Fibroblast of peridontal ligament (primary cell): ENCODE data around the gene OTUD4.
"Not testable (repeated sequence)": the region's sequence is repeated elsewhere in the genome, so short reads cannot be mapped to it uniquely, and the experiment has no call there.

ENCODE experiments used
- DNase-seq: peaks from one replicate; pipeline ENCODE4 v3.0.0-alpha.2; 2010; ENCODE audit errors: extremely low read depth

OTUD4 gene

DNA sequence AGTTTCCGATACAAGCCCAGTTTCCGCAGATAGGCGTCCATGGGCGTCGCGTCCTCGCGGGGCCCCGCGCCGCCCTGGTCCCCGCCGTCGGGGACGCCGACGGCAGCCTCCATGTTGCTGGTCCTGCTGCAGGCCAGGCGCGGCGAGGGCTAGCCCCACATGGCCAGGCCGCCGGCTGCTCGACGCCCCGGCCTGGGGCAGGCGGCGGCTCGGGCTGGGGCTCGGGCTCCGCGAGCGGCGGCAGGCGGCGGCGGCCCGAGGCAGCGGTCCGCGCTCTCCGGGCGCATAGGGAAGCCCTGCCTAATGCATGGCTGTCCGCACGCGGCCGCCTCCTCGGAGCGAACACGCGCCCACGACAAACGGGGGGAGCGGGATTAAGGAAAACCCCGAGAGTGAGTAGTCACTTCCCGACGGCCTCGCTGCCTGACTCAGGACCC lies 510 bp downstream of the OTUD4 start:
- DNase-seq = peak; percentile 8

DNA sequence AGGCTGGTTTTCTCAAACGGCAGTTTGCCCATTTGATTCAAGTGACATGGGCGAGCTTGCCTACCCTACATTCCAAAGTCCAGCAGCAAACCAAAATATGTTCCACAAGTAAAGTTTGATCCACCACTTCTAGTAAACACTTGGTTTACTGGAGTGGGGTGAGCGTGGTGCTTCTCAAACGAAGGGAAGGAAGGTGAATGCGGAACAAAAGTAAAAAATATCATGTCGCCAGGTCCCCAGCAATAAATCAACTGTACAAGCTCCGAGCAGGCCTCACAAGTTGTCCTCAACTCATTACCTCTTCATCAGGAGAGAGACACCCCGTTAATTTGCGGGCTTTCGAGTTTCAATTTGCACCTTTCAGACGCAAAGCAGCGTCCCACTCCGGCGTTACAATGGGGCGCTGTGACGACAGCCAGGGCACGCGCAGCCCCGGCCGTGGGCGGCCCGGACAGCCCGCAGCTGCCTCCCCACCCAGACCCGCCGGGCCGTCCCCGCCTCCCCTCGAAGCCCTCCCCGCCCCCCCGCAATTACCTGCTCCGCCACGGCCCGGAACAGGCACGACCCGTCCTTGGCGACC lies 1.0 kb downstream of the OTUD4 start:
- peak; percentile 51 for DNase-seq

DNA sequence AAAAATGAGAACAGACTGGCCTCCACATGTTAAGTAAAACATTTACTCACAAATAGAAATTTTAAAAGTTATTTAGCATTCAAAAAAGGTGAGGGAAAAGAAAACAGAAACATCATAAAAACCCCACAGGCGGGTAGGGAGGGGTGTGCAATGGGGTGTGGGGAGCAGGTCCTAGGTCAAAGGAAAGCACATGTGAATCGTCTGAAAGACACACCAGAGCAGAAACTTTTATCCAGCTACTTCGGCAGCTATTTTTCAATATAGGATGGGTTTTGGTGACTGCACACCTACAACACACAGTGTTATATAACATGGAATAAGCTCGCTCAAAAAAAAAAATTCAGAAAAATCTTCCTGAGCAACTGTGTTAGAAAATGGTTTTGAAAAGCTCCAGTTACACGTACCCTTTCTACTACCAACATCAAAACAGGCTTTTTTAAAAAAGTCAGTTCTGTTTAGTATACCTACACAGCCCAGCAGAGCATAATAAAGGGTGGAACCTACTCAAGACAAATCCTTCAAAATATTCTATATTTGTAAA lies 1.6 kb downstream of the OTUD4 start:
- DNase-seq = no peak

DNA sequence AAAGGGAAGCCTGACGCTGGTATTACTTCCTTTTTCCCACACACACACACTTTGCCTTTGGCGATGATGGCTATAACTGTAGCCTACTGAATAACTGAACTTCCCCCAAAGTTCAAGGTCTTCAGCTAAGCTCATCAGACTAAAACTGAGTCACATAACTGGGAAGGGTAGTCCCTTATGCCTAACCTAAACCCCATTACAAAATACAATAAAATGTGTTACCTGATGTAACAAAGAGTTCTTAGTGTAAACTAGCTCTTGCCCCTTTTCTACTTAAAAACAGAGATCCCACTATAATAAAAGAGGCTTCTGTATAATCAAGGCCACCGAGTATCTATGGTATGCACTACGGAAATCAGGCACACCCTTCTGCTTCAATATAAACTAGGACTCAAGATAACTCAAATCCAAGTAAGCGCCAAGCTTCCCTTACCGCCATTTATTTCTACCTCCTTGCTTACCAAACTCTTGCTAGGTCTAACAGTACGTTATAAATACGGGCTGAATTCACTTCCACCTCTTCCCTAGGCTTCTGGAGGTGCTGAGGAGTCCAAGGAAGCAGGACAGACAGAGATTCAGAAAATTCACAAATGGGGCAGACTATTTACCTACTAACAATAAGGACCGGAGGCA lies 2.4 kb downstream of the OTUD4 start:
- peak; percentile 29 for DNase-seq

DNA sequence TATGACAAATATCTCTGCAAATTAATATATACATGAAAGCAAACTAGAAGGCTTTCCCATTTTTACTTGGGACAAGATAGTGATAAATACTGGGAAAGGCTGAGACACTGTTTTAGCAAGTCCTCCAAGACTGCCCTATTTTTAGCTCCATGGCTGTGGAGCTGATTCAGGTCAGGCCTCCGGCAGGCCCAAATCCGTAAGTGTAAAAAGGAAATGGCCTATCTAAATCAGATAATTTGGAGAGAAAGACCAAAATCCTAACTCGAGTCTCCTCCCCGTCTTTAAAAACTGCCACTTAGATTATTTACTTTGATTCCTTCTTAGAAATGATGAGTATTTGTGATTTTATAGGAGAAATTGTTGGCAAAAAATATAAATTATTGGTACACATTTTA lies 2.9 kb downstream of the OTUD4 start:
- peak; percentile 38 for DNase-seq

DNA sequence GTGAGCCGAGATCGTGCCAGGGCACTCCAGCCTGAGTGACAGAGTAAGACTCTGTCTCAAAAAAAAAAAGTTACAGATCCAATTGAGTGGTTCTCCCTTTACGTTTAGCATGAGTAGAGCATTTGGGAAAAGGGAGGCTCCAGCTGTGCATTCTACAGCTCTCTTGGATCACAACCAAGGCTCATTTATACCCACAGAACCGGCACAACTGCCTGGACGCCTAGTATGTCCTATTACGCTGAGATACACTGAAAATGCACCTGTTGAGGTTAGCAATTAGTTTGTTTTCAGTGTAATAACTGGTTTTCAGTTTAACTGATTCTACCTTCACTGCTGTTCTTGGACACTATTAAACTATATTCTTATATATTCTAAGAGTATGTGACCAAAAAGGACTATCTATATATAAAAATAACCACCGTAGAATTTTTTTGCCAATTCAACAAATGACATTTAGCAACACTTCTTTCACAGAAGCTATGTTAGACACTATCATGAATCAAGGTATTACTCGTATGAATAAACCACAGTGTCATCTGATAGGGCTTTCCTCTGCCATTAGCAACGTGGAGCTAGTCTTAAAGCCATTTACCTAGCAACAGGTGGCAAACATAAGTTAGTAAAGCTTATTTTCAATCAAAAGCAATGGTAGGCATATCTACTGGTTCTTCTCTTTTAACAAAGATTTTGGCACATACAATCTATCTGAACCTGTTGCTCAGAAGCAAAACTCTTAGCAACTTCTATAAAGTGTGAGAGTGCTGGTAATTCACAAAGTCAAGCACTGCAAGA lies 3.6 kb downstream of the OTUD4 start:
- no peak for DNase-seq

DNA sequence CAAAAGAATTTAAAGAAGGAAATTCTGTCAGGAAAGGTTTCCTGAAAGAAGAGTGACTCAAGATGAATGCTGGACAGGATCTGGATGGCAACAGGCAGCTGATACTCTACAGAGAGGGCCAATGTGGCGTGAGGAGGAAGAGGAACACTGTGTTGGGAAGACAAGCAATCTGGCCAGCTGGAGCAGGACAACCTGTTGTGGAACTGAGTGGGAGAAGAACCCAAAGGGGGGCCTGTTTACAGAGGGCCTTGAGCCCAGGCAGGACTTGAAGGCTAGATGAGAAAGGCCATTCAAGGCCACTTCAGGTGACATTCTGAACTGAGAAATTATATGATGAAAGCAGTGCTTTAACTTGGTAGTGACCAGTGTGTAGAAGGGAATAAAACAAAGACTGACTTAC lies 8.5 kb downstream of the OTUD4 start:
- no peak for DNase-seq

DNA sequence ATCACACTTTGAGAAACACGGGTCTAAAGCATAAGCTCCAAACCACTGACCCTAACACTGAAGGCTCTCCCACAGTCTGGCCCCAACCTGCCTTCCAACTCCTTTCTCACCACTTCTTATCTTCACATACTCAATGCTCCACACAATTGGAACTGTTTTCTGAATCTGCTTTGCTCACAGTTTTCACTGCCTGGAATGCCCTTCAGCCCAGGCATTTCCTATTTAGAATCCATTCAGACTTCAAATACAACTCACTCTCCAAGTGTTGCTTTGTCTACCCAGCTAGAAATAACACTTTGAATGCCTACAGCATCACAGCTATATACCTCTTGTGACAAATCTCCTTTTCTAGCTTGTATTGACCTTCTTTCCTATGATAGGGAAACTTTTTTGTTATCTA lies 10.2 kb downstream of the OTUD4 start:
- DNase-seq = no peak

DNA sequence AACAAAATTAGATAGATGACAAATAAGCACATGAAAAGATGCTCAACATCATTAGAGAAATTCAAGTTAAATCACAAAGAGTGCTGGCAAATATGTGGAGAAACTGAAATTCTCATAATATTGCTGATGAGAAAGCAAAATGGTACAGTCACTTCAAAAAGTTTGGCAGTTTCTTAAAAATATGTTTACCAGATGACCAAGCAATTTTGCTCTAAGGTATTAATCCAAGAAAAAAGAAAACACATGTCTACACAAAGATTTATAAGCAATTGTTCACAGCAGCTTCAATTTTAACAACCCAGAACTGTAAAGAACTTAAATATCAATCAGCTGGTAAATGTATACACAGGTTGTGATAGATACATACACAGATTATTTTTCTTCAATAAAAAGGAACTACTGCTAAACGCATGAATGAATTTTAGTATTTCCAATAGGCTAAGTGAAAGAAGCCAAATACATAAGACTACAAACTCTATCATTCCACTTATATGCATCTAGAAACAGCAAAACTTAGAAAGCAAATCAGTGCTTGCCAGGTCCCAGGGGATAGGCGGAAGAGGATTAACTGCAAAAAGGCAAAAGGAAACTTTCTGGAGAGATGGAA lies 11.7 kb downstream of the OTUD4 start:
- no peak for DNase-seq

DNA sequence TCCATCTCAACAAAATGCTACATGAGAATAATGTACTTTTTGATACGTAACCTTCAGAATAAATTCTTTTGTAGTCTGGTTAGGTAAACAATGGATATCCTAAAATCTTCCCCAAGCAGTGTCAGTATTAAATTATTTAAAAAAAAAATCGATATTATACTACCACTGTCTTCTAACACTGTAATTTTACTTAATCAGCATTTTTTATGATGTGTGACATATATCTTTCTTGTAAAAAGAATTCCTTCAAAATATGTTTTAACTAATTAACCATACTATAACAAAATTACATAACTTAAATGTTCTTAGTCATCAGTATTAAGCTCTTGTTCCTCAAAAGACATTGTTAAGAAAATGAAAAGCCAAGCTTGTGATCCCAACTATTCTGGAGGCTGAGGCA lies 12.5 kb downstream of the OTUD4 start:
- DNase-seq = no peak

DNA sequence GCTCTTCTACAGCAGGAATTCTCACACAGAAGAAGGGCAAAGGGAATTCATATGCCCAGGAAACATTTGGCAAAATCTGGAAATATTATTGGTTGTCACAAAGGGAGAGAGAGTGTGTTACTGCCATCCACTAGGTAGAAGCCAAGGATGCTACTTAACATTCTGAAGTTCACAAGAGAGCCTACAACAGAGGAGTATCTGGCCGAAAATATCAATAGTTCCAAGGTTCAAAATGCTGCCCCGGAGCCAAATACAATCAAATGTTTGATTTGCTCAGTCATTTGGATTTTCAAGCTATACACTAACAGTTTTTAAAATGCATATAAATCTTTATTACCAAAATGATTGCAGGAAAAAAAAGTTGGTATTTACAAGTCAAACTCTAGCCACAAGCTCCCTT lies 18.8 kb downstream of the OTUD4 start:
- DNase-seq = no peak

DNA sequence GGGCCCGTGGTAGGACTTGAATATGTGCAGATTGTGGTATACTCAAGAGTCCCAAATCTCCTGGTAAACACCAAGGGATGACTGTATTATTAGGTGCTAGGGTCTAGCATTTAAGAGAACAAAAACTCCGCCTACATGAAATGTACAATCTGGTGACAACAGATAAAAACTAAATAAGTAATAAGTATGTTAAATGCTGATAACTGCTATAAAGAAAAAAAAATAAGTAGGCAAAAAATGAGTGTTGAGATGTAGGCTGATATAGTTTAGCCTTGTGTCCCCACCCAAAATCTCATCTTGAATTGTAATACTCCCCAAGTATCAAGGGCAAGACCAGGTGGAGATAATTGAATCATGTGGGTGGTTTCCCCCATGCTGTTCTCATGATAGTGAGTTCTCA lies 23.4 kb downstream of the OTUD4 start:
- no peak for DNase-seq

DNA sequence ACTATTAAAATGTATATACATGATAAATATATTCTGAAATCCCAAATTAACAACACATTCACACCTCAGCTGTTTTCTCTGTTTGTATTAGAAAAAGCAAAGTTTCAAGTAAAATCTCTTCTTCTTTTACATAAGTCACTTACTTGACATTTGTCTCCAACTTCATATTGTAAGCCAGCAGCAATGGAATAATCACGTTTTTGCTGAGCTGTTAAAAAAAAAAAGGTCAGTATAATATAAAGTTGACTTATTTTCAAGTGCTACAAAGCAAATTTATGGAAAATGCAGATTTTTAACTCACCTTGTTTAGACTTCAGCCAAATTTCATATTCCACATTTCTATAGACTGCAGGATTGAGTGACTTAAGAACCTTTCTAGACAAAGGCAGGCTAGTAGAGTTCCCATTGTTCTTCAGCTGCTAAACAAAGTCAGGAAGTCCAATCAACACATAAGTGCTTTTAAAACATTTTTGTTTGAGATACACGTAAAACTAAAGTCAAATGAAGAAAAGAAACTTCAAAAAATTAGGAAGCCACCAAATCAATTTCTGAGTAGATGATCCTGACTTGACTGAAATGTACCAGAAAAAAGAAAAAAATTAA lies 25.0 kb downstream of the OTUD4 start:
- no peak for DNase-seq

DNA sequence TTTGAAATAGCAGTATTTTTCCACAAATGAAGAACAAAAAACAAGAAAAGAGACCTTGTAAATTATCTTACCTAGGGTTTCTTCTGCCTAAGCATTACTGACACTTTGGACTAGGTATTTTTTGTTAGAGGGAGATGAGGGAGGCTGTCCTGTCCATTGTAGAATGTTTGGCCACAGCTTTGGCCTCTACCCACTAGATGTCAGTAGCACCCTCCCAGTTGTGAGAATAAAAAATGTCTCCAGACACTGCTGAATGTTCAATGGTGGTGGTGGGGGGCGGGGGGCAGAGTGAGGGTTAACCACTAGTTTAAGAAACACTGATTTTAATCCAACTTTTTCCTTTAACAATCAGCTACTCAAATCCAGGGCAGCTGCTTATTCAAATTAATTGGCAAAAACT lies 25.8 kb downstream of the OTUD4 start:
- DNase-seq = peak; percentile 39

DNA sequence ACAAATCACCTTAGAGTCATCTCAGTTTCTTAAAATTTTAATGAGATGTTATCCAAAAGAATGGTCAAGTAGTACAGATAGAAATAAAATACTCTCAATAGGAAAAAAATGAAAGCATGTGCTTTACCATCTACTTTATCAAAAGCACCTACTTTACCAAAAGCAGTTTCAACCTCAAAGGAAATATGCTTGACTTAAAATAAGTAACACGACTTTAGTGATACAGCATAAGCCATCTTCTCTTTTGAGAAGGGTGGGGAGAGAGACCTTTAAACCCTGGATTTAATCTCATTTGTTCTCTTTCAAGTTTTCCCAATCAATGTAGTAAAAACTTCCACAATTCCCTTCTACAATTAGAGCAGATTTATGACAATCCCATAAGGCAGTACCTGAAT lies 26.5 kb downstream of the OTUD4 start:
- DNase-seq = no peak

DNA sequence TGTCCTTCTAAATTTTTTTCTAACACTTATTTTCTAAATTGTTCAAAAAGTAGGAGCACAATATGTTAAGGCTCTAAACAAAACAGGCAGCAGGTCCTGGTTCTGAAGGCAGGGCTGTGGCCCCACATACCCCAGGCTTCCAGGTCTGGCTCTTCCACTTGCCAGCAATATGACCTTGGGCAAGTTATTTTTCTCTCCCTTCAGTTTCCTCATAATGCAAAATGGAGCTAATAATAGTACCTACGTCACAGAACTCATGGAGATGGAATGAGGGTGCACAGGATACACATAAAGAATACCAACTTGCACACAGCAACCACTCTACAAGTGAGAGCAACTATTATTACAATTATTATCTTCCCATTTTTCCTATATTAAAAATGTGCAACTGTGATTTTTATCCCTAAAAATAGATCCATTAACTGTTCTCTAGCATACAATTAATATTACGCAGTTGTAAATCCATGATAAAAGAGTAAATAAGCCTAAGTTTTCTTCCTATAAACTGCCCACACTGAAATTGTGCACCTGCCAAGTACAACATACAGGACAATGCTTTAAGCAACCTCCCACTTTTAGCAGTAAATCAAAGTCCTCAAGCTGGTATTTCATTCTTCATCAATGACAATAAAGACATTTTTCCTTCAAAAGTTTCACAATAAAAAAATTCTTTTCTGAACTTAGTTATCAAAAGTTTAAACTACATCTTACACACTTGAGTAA lies 27.0 kb downstream of the OTUD4 start:
- no peak for DNase-seq

DNA sequence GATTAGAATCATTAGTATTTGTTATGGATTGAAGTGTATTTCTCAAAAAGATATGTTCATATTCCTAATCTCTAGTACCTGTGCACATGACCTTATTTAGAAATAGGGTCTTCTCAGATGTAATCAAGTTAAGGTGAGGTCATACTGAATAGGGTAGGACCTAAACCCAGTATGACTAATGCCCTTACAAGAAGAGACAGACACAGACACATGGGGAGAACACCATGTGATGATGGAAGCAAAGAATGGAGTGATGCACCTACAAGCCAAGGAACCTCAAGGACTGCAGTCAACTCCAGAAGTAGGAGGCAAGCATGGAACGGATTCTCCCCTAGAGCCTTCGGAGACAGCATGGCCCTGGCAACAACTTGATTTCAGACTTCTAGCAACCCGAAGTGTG lies 31.4 kb downstream of the OTUD4 start:
- DNase-seq = no peak

DNA sequence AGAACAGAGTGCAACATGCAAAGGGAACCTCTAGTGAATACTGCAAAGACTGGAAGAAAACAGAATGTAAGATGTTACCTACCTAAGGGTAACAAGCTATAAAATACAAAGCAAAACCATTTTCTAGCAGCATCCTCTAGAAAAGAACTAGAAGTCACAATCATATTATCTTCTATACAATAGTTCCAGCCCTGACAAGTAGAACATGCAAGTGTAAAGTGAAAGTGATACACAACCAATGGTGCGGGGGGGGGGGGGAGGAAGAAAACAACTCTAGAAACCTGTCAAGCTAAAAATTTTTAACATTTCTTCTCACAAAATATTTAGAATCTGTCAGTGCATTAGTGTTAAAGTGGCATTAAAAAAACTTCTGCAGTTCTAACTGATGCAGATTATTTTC lies 44.2 kb downstream of the OTUD4 start:
- not testable (repeated sequence) for DNase-seq

DNA sequence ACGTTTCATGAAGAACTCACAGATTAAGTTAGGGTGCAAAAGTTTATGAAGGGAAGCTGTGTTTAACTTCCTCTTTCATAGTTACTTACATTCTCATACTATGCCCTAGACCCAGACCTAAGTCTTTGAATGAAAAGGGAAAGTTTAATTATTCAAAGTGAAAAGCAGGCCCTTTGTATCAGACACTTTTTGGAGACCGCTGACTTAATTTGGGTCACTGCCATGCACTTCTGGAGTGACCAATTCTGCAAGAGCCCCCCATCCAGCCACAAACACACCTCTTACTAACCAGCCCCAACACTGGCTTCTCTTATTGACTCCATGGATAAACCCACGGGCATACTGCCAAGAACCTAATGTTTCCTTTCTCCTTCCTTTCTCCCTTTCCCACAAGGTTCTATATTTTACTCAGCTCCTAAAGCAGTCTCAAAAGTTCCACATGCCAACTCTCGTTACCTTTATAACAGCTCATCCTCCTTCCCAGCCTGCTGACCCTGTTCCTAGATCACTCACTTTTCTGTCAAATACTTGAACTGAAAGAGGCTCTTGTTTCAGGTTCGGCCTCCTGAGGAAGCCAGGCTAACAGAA lies 47.8 kb downstream of the OTUD4 start:
- DNase-seq = peak; percentile 27

DNA sequence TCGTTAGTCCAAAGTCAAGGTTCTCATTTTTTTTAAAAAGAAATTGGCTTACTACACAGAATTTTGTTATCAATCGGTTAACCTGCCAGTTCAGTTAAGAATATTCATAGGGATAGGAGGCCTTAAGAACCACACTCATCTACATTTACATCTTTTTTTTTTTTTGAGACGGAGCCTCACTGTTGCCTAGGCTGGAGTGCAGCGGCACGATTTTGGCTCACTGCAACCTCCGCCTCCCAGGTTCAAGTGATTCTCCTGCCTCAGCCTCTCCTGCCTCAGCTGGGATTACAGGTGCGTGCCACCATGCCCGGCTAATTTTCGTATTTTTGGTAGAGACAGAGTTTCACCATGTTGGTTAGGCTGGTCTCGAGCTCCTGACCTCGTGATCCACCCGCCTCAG lies 48.5 kb downstream of the OTUD4 start:
- DNase-seq = no peak

DNA sequence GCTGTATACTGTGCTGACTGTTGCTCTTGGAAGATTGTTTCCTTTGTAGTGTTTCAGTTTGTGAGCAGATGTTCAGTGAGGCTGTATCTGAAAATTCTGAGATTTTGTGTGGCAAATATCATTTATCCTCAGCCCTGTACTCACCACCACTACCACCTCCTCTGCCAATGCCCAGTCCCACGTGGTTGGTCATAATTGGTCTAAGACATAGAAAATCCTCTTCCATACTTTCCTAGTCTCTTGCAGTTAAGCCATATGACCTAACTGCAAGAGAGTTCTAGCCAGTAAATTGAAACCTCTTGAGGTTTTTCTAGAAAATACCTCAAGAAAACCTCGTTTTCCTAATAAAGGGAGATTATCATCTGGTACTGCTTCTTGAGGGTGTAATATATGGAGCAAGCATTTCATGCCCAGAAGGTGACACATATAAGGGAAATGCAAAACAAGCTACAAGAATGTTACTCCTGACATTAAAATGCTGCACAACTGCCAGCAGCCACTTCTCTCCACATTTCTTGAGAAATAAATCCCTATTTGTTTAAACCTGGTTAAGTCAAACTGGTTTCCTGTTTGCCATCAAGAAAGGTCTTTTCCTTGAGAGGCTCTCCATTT lies 49.5 kb downstream of the OTUD4 start:
- DNase-seq = peak; percentile 89
